ENCODE data around the gene STOM.

Gene STOM

DNA sequence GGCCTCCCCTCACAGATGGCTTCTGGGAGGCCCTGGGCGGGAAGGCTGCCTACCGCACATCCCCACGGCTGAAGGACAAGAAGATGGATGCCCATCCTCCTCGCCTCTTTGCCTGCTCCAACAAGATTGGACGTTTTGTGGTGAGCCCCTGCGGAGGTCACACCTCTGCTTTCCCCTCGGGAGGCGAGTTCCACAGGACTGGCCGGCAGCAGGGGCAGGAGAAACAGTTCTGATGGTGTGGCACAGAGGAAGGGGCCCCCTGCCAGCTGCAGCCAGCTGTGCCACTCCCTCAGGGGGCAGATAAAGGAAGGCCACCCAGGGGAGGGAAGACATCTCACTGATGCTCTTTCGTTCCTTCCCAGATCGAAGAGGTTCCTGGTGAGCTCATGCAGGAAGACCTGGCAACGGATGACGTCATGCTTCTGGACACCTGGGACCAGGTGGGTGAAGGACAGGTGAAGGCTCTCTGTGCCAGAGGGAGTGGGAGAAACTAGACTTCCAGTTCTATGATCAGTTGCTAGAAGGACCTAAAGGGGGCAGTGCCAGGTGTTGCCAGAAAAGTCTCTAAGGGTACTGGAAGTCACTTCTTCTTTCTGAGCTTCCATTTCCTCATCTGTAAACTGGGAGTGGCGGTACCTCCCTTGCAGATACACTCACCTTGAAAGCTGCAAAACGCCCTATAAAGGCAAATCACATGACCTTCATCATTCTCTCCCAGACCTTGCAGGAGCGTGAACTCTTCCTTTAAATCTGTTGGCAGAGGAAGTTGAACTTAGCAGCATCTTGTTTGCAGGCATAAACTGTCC lies 41.0 kb downstream of the STOM start:
- Histone ChIP-seq H3K36me3 (ENCODE audit: insufficient read depth, low read length) (no peaks in the 10 kb centered on the region), H3K27me3 (ENCODE audit: insufficient read depth, low read length) (no peaks in the 10 kb centered on the region), H3K9me3 (ENCODE audit: low read length) (no peaks in the 10 kb centered on the region), H3K4me2 (ENCODE audit: low read length) (no peak overlapping the region), H3F3A (ENCODE audit: insufficient read depth, low read length) (no peaks in the 10 kb centered on the region), H3K9ac (ENCODE audit: low read length) (no peak overlapping the region), H3K4me3 (ENCODE audit: low read depth, low read length, poor library complexity, severe bottlenecking) (no peak overlapping the region), H3K27ac (ENCODE audit: low read depth, low read length, poor library complexity, severe bottlenecking) (no peak overlapping the region), H3K9me2 (ENCODE audit: low read depth, low read length) (no peaks in the 10 kb centered on the region), H4K20me1 (ENCODE audit: insufficient read depth, low read length) (no peaks in the 10 kb centered on the region), H3K4me1 (ENCODE audit: insufficient read depth, low read length, severe bottlenecking) (no peaks in the 10 kb centered on the region), H2AFZ (ENCODE audit: low read length) (no peak overlapping the region), H3K79me2 (ENCODE audit: insufficient read depth, low read length) (no peaks in the 10 kb centered on the region)
- TF ChIP-seq EZH2 (IDR thresholded peaks at IDR 0.05; ENCODE audit: borderline replicate concordance, low read length) = no peak
- TF ChIP-seq, protein P1, sequence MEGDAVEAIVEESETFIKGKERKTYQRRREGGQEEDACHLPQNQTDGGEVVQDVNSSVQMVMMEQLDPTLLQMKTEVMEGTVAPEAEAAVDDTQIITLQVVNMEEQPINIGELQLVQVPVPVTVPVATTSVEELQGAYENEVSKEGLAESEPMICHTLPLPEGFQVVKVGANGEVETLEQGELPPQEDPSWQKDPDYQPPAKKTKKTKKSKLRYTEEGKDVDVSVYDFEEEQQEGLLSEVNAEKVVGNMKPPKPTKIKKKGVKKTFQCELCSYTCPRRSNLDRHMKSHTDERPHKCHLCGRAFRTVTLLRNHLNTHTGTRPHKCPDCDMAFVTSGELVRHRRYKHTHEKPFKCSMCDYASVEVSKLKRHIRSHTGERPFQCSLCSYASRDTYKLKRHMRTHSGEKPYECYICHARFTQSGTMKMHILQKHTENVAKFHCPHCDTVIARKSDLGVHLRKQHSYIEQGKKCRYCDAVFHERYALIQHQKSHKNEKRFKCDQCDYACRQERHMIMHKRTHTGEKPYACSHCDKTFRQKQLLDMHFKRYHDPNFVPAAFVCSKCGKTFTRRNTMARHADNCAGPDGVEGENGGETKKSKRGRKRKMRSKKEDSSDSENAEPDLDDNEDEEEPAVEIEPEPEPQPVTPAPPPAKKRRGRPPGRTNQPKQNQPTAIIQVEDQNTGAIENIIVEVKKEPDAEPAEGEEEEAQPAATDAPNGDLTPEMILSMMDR (IDR thresholded peaks at IDR 0.05; ENCODE audit: low read length) = peak; percentile 19; the same call in 1 of the 2 replicates

- Histone ChIP-seq H2AFZ (ENCODE audit: low read length) (no peak overlapping the region), H3K4me1 (ENCODE audit: insufficient read depth, low read length, severe bottlenecking) (no peaks in the 10 kb centered on the region), H3K79me2 (ENCODE audit: insufficient read depth, low read length) (no peaks in the 10 kb centered on the region), H3K9ac (ENCODE audit: low read length) (no peak overlapping the region), H3K36me3 (ENCODE audit: insufficient read depth, low read length) (no peaks in the 10 kb centered on the region), H3K4me3 (ENCODE audit: low read depth, low read length, poor library complexity, severe bottlenecking) (no peak overlapping the region), H3K9me2 (ENCODE audit: low read depth, low read length) (no peaks in the 10 kb centered on the region), H3K9me3 (ENCODE audit: low read length) (no peaks in the 10 kb centered on the region), H3K4me2 (ENCODE audit: low read length) (no peak overlapping the region), H3K27ac (ENCODE audit: low read depth, low read length, poor library complexity, severe bottlenecking) (no peak overlapping the region), H3F3A (ENCODE audit: insufficient read depth, low read length) (no peaks in the 10 kb centered on the region), H3K27me3 (ENCODE audit: insufficient read depth, low read length) (no peaks in the 10 kb centered on the region), H4K20me1 (ENCODE audit: insufficient read depth, low read length) (no peaks in the 10 kb centered on the region)
- no peak for TF ChIP-seq EZH2 (IDR thresholded peaks at IDR 0.05; ENCODE audit: borderline replicate concordance, low read length)
- TF ChIP-seq, protein P1 (IDR thresholded peaks at IDR 0.05; ENCODE audit: low read length) = no peak
Observed at GRCh38 chr9:121328476-121328875, 41.6 kb downstream of the STOM start.

DNA sequence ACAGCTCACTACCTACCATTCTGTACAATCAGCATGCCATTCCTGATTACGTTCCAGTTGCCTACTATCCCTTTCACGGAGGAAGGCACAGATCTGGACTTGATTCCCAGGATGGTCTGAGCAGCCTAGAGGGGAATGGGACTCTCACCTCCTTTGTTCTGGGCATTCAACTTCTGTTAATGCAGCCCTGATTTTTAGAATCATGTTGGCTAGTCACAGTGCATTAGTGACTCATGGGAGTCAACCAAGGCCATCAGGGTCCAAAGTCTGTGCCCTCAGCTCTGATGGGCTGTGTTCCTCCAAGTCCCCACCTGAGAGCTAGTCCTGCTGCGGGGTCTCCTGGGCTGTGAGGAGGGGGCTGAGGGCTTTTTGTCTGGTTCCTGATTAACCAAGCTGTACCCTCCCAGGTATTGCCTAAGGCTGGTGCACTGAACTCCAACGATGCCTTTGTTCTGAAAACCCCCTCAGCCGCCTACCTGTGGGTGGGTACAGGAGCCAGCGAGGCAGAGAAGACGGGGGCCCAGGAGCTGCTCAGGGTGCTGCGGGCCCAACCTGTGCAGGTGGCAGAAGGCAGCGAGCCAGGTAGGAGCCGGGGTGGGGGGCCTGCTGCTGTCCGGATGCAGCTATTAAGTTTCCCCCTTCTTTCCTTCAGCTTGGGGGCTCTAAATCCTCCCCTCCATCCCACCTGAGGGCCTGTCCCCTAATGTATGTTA lies 43.0 kb downstream of the STOM start:
- Histone ChIP-seq H3K4me3 (ENCODE audit: low read depth, low read length, poor library complexity, severe bottlenecking) (no peak overlapping the region), H3K4me2 (ENCODE audit: low read length) (no peak overlapping the region), H3K4me1 (ENCODE audit: insufficient read depth, low read length, severe bottlenecking) (no peaks in the 10 kb centered on the region), H3K36me3 (ENCODE audit: insufficient read depth, low read length) (no peaks in the 10 kb centered on the region), H3K9me3 (ENCODE audit: low read length) (no peaks in the 10 kb centered on the region), H2AFZ (ENCODE audit: low read length) (no peak overlapping the region), H3K9ac (ENCODE audit: low read length) (no peak overlapping the region), H3K79me2 (ENCODE audit: insufficient read depth, low read length) (no peaks in the 10 kb centered on the region), H3K9me2 (ENCODE audit: low read depth, low read length) (no peaks in the 10 kb centered on the region), H3F3A (ENCODE audit: insufficient read depth, low read length) (no peaks in the 10 kb centered on the region), H3K27me3 (ENCODE audit: insufficient read depth, low read length) (no peaks in the 10 kb centered on the region), H4K20me1 (ENCODE audit: insufficient read depth, low read length) (no peaks in the 10 kb centered on the region), H3K27ac (ENCODE audit: low read depth, low read length, poor library complexity, severe bottlenecking) (no peak overlapping the region)
- TF ChIP-seq, protein P1 (IDR thresholded peaks at IDR 0.05; ENCODE audit: low read length) = no peak
- no peak for TF ChIP-seq EZH2 (IDR thresholded peaks at IDR 0.05; ENCODE audit: borderline replicate concordance, low read length)
